Epithelial cell of proximal tubule (primary cell): ENCODE results near the gene TMEM33. TPM values are rescaled to one million over a fixed set of nuclear protein-coding genes. Genes with fewer than 3 reads are reported as not detected.
A peak's percentile ranks its signal among the peaks of the same experiment; 100 is the strongest.

Experiments used
- DNase-seq: peaks from one replicate; pipeline ENCODE4 v3.0.0-alpha.2; 2011; ENCODE audit warnings: low read depth
- H3K4me3 ChIP-seq: 2 replicates; pipeline ENCODE4 v1.5.1; 2011; ENCODE audit warnings: low read depth, mild to moderate bottlenecking, low read length
- total RNA-seq: library from RNA; depleted of rRNA; stranded (reverse); fragments of >200 nt; gene quantifications from 2 replicates; pipeline ENCODE4 v1.2.3, GENCODE V29; 2015
- TF ChIP-seq, protein P1 (sequence below): conservative IDR thresholded peaks from 2 replicates; pipeline ENCODE4 v1.5.1; 2012; ENCODE audit warnings: low read depth, mild to moderate bottlenecking, low read length

TMEM33 gene
- total RNA-seq, 1 donor from 2014 or later: 43.2 TPM

DNA sequence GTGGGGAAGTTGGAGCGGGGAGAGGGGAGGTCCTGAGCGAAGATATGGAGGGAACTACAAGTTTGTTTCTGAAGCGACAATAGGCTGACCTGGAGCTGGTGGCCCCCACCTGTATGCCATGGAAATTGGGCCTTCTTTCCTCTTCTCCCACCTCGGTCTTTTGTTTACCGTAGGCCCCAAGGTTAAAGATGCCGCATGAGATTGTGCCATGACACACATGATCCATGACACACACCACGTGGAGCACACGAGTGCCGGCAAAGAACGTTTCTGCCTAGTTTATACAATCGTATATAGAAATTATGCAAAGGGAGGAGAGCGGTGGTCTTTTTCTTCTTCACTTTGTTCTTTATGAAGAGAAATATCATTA is 408 bp downstream of the TMEM33 start:
- no peak for DNase-seq
- TF ChIP-seq, protein P1, sequence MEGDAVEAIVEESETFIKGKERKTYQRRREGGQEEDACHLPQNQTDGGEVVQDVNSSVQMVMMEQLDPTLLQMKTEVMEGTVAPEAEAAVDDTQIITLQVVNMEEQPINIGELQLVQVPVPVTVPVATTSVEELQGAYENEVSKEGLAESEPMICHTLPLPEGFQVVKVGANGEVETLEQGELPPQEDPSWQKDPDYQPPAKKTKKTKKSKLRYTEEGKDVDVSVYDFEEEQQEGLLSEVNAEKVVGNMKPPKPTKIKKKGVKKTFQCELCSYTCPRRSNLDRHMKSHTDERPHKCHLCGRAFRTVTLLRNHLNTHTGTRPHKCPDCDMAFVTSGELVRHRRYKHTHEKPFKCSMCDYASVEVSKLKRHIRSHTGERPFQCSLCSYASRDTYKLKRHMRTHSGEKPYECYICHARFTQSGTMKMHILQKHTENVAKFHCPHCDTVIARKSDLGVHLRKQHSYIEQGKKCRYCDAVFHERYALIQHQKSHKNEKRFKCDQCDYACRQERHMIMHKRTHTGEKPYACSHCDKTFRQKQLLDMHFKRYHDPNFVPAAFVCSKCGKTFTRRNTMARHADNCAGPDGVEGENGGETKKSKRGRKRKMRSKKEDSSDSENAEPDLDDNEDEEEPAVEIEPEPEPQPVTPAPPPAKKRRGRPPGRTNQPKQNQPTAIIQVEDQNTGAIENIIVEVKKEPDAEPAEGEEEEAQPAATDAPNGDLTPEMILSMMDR: no peak
- peak overlapping the region; percentile 74 for H3K4me3 ChIP-seq

DNA sequence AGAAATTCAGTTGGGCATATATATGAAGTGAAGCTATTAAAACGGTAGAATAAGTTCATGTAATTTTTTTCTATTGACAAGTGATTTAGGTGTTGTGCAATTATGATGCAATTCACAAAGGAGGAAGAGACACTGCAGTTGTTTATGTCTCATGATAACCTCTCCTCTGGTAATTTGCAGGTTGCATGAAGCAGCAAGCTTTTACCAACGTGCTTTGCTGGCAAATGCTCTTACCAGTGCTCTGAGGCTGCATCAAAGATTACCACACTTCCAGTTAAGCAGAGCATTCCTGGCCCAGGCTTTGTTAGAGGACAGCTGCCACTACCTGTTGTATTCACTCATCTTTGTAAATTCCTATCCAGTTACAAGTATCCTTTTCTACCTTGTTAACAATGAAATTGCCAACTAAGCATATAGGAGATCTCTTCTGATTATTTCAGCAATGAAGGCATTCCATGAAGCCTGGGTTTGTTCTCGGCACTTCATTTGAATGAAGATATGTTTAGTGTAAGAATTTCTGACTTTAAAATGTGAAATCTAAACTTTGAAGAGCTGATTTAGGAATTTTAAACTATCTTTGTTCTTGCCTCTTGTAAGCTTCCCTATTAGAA is 3.9 kb downstream of the TMEM33 start:
- peak; percentile 37 for DNase-seq
- TF ChIP-seq, protein P1: no peak
- no peak overlapping the region for H3K4me3 ChIP-seq

DNA sequence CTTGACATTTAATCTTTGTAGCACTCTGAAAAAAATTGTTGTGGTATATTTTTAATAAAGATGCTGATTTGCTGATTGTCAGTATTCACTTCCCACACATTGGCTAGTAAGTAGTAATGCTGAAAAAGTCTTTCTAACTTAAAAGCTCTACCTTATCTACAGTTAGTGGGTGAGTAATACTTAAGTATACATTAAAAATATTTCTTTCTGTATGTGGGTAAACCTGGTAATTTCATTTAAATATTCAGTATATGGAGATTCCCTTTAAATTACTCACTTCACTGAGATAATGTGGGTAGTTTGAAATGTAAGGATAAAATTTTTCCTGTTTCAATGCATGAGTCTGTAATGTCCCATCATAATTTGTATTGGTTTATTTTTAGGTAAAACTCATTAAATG is 5.6 kb downstream of the TMEM33 start:
- TF ChIP-seq, protein P1: no peak
- no peak for DNase-seq
- H3K4me3 ChIP-seq: no peak overlapping the region

DNA sequence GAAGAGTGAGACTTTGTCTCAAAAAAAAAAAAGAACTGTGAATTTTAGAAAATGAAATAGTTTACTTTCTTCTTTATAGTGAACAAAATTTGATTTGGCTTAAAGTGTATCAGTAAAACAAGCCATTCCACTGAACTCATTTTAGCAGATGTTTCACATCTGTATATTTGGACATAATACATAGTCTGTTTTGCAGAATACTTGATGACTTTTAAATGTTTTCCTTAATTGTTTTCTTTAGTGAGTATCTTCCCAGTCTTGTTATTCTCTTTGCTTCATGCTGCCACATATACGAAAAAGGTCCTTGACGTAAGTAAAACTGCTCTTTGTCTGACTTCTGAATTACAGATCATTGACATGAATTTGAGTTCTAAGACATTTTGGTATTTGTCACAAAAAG is 8.3 kb downstream of the TMEM33 start:
- no peak overlapping the region for H3K4me3 ChIP-seq
- TF ChIP-seq, protein P1: no peak
- no peak for DNase-seq

DNA sequence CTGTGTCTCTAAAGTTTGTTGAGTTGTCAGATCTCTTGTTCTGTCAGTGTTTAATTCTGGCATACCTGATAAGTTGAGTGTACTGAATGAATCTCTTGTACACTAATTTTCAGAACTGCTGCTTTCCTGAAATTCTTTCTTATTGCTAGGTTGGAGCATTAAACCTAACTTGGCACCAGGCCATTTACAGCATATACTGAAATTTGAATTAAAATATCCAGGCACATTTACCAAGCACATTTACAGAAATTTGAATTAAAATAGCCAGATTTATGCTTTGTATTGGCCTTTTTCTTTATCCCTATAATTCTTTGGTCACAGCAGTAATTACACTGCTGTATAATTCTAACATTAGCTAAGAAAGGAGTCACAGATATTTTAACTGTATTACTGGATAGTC is 8.9 kb downstream of the TMEM33 start:
- TF ChIP-seq, protein P1: no peak
- H3K4me3 ChIP-seq: no peak overlapping the region

DNA sequence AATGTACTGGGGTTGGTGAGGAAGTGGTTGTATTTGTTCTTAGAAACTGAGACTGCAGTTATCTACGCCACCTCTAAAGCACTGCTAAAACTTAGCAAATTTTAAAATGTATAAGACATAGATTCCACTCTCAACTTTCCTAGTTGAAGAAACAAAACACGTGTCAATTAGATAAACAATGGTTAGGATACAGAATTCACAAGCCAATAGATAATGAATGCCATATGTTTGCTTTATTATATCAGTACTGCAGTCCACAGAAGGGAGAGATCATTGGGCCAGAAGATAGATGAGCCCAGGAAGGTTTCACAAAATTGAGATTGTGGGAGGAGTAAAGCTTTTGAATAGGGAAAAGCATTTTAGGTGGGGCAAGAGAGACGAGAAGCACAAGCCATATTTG is 14.3 kb downstream of the TMEM33 start:
- no peak overlapping the region for H3K4me3 ChIP-seq
- TF ChIP-seq, protein P1: no peak
- no peak for DNase-seq

More for the DNA sequence above, 8.9 kb downstream of the TMEM33 start:
- DNase-seq: no peak

DNA sequence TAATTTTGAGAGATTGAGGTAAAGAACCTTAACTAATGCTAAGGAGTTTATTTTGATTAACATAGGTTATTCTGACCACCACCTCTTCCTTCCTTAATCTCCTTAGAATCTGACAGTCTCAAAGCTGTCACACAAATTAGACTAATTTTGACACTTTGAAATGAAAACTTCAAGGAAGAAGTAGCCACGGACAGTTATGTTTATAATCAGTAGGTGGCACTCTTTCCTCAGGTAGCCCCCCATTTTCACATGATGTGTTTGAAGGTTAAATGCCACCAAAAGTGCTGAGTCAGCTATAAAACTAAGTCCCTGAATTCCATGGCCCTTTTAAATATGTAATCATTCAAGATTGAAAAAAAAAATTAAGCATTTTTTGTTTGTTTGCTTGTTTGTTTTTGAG is 22.4 kb downstream of the TMEM33 start:
- H3K4me3 ChIP-seq: no peak overlapping the region
- no peak for DNase-seq
- TF ChIP-seq, protein P1: peak; percentile 64
